Bone marrow (tissue), 2 donors: ENCODE data around the gene CD160.
"Not testable (repeated sequence)": the region's sequence is repeated elsewhere in the genome, so short reads cannot be mapped to it uniquely, and the experiment has no call there.

Experiments
- DNase-seq, 2 donors: peaks; one replicate each; lab custom pipeline; 2025; lab: John Stamatoyannopoulos, UW

CD160 gene

GRCh38 chr1:145719230-145720079 is at the start of gene CD160:
TSS of gene CD160 (plus strand) at chr1:145719499. CDS start at chr1:145728328, 8,829 bp downstream.
- DNase-seq: no peak

- not testable (repeated sequence) for DNase-seq
These were observed 48.1 kb upstream of the CD160 start for GRCh38 chr1:145670995-145671745.

GRCh38 chr1:145673217-145673616 is 46.1 kb upstream of the CD160 start:
- DNase-seq: not testable (repeated sequence)

GRCh38 chr1:145684858-145685257 is 34.4 kb upstream of the CD160 start:
- DNase-seq: not testable (repeated sequence)

GRCh38 chr1:145686078-145686477 is 33.2 kb upstream of the CD160 start:
- DNase-seq: not testable (repeated sequence)

- DNase-seq: no peak
These were observed 31.0 kb upstream of the CD160 start for GRCh38 chr1:145688328-145688727.

GRCh38 chr1:145688924-145689323 is 30.4 kb upstream of the CD160 start:
- no peak for DNase-seq

GRCh38 chr1:145689922-145690321 is 29.4 kb upstream of the CD160 start:
- DNase-seq: no peak

- peak in 1 of 2 donors; percentile 58 for DNase-seq
These were observed 28.4 kb upstream of the CD160 start for GRCh38 chr1:145690587-145691558.

- DNase-seq: no peak
These were observed 26.4 kb upstream of the CD160 start for GRCh38 chr1:145692785-145693443.

- peak in 1 of 2 donors; percentile 5 for DNase-seq
These were observed 23.3 kb upstream of the CD160 start for GRCh38 chr1:145695821-145696629.

- DNase-seq: no peak
These were observed 22.7 kb upstream of the CD160 start for GRCh38 chr1:145696630-145696960.

- DNase-seq: no peak
These were observed 17.9 kb upstream of the CD160 start for GRCh38 chr1:145701306-145701862.

- no peak for DNase-seq
These were observed 17.2 kb upstream of the CD160 start for GRCh38 chr1:145702052-145702451.

- DNase-seq: no peak
These were observed 16.5 kb upstream of the CD160 start for GRCh38 chr1:145702826-145703225.

- DNase-seq: no peak
These were observed 13.7 kb upstream of the CD160 start for GRCh38 chr1:145705622-145706021.

- DNase-seq: no peak
These were observed 13.1 kb upstream of the CD160 start for GRCh38 chr1:145706086-145706664.

- no peak for DNase-seq
These were observed 12.0 kb upstream of the CD160 start, which contains the start of gene PDZK1 for GRCh38 chr1:145707183-145707867. TSS of gene PDZK1 (minus strand) at chr1:145707368. CDS start at chr1:145688021, 19,347 bp downstream.

- DNase-seq: no peak
These were observed 11.2 kb upstream of the CD160 start for GRCh38 chr1:145708063-145708462.
